Panc1 (cell line): Measurements from ENCODE around the gene KCNH5. TPM values are rescaled to one million over a fixed set of nuclear protein-coding genes. Genes with fewer than 3 reads are reported as not detected.

Experiments used
- ATAC-seq: fragments of 200-7000 bp; cut with Tn5 transposase; 2 replicates; pipeline ENCODE4 v1.9.1; 2020; ENCODE audit warnings: mild to moderate bottlenecking, moderate library complexity
- BruUV-seq: library from RNA; stranded (reverse); fragments of 400-500 nt; replicated peaks from 2 replicates; lab custom pipeline; 2021; lab: Mats Ljungman, UMichigan
- CTCF ChIA-PET: fragments of 300-600 bp; sonication (Branson Sonifier 250); formaldehyde crosslinking; loops from one replicate; lab custom pipeline; 2022; ENCODE audit warnings: antibody characterized with exemption; lab: Charles Lee
- POLR2A ChIA-PET: fragments of 300-600 bp; sonication (Branson Sonifier 250); formaldehyde crosslinking; loops from one replicate; lab custom pipeline; 2022; ENCODE audit warnings: antibody characterized with exemption; lab: Charles Lee
- DNase-seq: peaks from one replicate; pipeline ENCODE4 v3.0.0-alpha.2; 2010; ENCODE audit warnings: low read depth, low spot score
- H3K27ac ChIP-seq: 2 replicates; pipeline ENCODE4 v1.5.1; 2011; ENCODE audit warnings: mild to moderate bottlenecking, low read length, inconsistent platforms
- H3K27me3 ChIP-seq: fragments of 200-500 bp; sonication (Bioruptor generic); 2 replicates; pipeline ENCODE4 v1.6.0; 2014; ENCODE audit warnings: low read length, inconsistent platforms; ENCODE audit not compliant: control insufficient read depth, insufficient read depth
- H3K36me3 ChIP-seq: fragments of 200-500 bp; sonication (Bioruptor generic); 2 replicates; pipeline ENCODE4 v1.5.1; 2014; ENCODE audit warnings: inconsistent platforms, mild to moderate bottlenecking, low read length, moderate library complexity; ENCODE audit not compliant: control insufficient read depth, insufficient read depth
- H3K4me1 ChIP-seq: 2 replicates; pipeline ENCODE4 v1.5.1; 2011; ENCODE audit warnings: inconsistent platforms, mild to moderate bottlenecking, low read length, moderate library complexity; ENCODE audit not compliant: control insufficient read depth, insufficient read depth
- H3K4me3 ChIP-seq, 2 experiments: 2 replicates each; pipeline ENCODE4 v1.5.1; 2011 to 2012; ENCODE audit warnings: low read depth in 2 of 2, low read length in 2 of 2, mild to moderate bottlenecking in 2 of 2, inconsistent platforms in 1 of 2, moderate library complexity in 1 of 2
- H3K9me3 ChIP-seq: fragments of 200-500 bp; sonication (Bioruptor generic); 2 replicates; pipeline ENCODE4 v1.5.1; 2014; ENCODE audit warnings: low read depth, mild to moderate bottlenecking, inconsistent platforms, low read length, moderate library complexity; ENCODE audit not compliant: control insufficient read depth, insufficient read depth
- CTCF ChIP-seq: fragments of 450-650 bp; IDR thresholded peaks from 2 replicates; pipeline ENCODE4 v1.5.1; 2017; ENCODE audit warnings: mild to moderate bottlenecking
- POLR2AphosphoS5 ChIP-seq: IDR thresholded peaks from 2 replicates; pipeline ENCODE4 v1.6.1; 2012; ENCODE audit warnings: mild to moderate bottlenecking, low read depth, low read length, moderate library complexity
- SIN3A ChIP-seq: IDR thresholded peaks from 2 replicates; pipeline ENCODE4 v1.6.1; 2012; ENCODE audit warnings: low read depth, mild to moderate bottlenecking, low read length, moderate library complexity, borderline replicate concordance; ENCODE audit not compliant: insufficient read depth
- TCF7L2 ChIP-seq: IDR thresholded peaks from 2 replicates; pipeline ENCODE4 v1.6.1; 2011; ENCODE audit warnings: mild to moderate bottlenecking, low read depth, low read length, inconsistent platforms
- in situ Hi-C: cut with HindIII; loops from 2 replicates; pipeline ENCODE4 v1.10.0; 2016; ENCODE audit warnings: low sequenced_read_pairs, low pct_unique_long_range_greater_than_20kb
- intact Hi-C: fragments of 100-400 bp; cut with micrococcal nuclease; formaldehyde crosslinking; loops from one replicate; pipeline ENCODE4 v1.10.0; 2022; ENCODE audit not compliant: unreplicated experiment
- total RNA-seq: library from RNA; stranded (reverse); gene quantifications from one replicate; pipeline ENCODE4 v1.2.1, GENCODE V29; 2021; ENCODE audit not compliant: unreplicated experiment
- TF ChIP-seq, protein P1 (sequence below), 2 experiments: IDR thresholded peaks; 2 replicates each; pipeline ENCODE4 v1.6.1; 2011 to 2012; ENCODE audit warnings: low read depth in 2 of 2, control low read depth in 1 of 2, low read length in 1 of 2, mild to moderate bottlenecking in 1 of 2, moderate library complexity in 1 of 2; ENCODE audit not compliant: insufficient read depth in 1 of 2

KCNH5 gene
- total RNA-seq, 1 experiment from 2014 or later: not detected

- Histone ChIP-seq H3K27me3 (no peaks in the 10 kb centered on the region), H3K9me3 (no peaks in the 10 kb centered on the region), H3K4me3 (no peak overlapping the region), H3K27ac (no peak overlapping the region), H3K36me3 (no peaks in the 10 kb centered on the region), H3K4me1 (no peaks in the 10 kb centered on the region)
- no peak for ATAC-seq
- in situ Hi-C loops: no loop called here
- ChIA-PET POLR2A (no interaction called here), CTCF (no interaction called here)
- BruUV-seq: no TSS peak
- no peak for DNase-seq
- TF ChIP-seq TCF7L2 (no peak), CTCF (no peak), POLR2AphosphoS5 (no peak), SIN3A (no peak)
- TF ChIP-seq, protein P1, sequence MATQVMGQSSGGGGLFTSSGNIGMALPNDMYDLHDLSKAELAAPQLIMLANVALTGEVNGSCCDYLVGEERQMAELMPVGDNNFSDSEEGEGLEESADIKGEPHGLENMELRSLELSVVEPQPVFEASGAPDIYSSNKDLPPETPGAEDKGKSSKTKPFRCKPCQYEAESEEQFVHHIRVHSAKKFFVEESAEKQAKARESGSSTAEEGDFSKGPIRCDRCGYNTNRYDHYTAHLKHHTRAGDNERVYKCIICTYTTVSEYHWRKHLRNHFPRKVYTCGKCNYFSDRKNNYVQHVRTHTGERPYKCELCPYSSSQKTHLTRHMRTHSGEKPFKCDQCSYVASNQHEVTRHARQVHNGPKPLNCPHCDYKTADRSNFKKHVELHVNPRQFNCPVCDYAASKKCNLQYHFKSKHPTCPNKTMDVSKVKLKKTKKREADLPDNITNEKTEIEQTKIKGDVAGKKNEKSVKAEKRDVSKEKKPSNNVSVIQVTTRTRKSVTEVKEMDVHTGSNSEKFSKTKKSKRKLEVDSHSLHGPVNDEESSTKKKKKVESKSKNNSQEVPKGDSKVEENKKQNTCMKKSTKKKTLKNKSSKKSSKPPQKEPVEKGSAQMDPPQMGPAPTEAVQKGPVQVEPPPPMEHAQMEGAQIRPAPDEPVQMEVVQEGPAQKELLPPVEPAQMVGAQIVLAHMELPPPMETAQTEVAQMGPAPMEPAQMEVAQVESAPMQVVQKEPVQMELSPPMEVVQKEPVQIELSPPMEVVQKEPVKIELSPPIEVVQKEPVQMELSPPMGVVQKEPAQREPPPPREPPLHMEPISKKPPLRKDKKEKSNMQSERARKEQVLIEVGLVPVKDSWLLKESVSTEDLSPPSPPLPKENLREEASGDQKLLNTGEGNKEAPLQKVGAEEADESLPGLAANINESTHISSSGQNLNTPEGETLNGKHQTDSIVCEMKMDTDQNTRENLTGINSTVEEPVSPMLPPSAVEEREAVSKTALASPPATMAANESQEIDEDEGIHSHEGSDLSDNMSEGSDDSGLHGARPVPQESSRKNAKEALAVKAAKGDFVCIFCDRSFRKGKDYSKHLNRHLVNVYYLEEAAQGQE (IDR thresholded peaks at IDR 0.05; ENCODE audit: insufficient read depth in 1 of 2, low read depth in 2 of 2, low read length in 1 of 2): no peak
- intact Hi-C loops: no loop called here
Measured at GRCh38 chr14:62776300-62776699, 269.0 kb downstream of the KCNH5 start.

DNA sequence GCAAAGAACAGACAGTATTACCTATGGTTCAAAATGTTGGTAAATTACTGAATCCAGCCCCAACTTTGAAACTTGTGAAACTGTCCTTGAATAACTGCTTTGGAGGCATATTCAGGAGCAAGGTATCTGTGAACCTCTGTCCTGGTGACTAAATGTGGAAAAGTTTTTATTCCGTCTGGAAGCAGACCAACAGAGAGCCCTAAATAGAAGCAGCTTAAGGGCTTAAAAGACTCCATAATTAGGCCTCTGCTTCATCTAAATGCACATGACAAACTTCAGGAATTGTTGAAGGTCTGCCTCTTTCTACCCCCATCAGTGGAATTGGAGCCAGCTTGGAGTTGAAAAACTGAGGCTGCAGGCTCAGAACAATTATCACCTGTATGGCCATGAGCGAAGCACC is 276.5 kb downstream of the KCNH5 start:
- TF ChIP-seq, protein P1 (IDR thresholded peaks at IDR 0.05; ENCODE audit: insufficient read depth in 1 of 2, low read depth in 2 of 2, low read length in 1 of 2): no peak
- no peak for TF ChIP-seq CTCF
- TF ChIP-seq TCF7L2: no peak
- no peak for TF ChIP-seq SIN3A
- TF ChIP-seq POLR2AphosphoS5: no peak
- in situ Hi-C loops (no loop called here), intact Hi-C loops (no loop called here)
- Histone ChIP-seq H3K4me1 (no peaks in the 10 kb centered on the region), H3K4me3 (no peak overlapping the region), H3K9me3 (no peaks in the 10 kb centered on the region), H3K27ac (no peak overlapping the region), H3K36me3 (no peaks in the 10 kb centered on the region), H3K27me3 (no peaks in the 10 kb centered on the region)
- ATAC-seq: no peak
- DNase-seq: no peak
- ChIA-PET CTCF (no interaction called here), POLR2A (no interaction called here)
- BruUV-seq: no TSS peak
